Measurements from ENCODE around the gene JAG1. TPM values are rescaled to one million over a fixed set of nuclear protein-coding genes. Genes with fewer than 3 reads are reported as not detected.
A peak's percentile ranks its signal among the peaks of the same experiment; 100 is the strongest.

JAG1 gene
- total RNA-seq, 3 donors from 2014 or later, result 87.1 to 104 (median 94.4) TPM

GRCh38 chr20:10696650-10697049, 22.9 kb upstream of the JAG1 start:
- no peak for TF ChIP-seq CTCF (IDR thresholded peaks at IDR 0.05)
- no peaks in the 10 kb centered on the region for H3K9me3 ChIP-seq
- intact Hi-C loops (cut with DNase I, micrococcal nuclease), result no loop called here
- no peak for DNase-seq
- ATAC-seq, result no peak
- no peak overlapping the region for H3K4me3 ChIP-seq
- H3K36me3 ChIP-seq (ENCODE audit: low read depth), result no peaks in the 10 kb centered on the region
- H3K4me1 ChIP-seq (ENCODE audit: low read depth), result peaks cover 8% of the 10 kb centered on the region

GRCh38 chr20:10689385-10689784, 15.6 kb upstream of the JAG1 start:
- Histone ChIP-seq H3K9me3 (no peaks in the 10 kb centered on the region), H3K36me3 (ENCODE audit: low read depth) (no peaks in the 10 kb centered on the region), H3K4me1 (ENCODE audit: low read depth) (peaks cover 6% of the 10 kb centered on the region), H3K4me3 (no peak overlapping the region)
- no peak for TF ChIP-seq CTCF (IDR thresholded peaks at IDR 0.05)
- ATAC-seq (peak; percentile 83), DNase-seq (no peak)
- intact Hi-C loops (cut with DNase I, micrococcal nuclease), result no loop called here

GRCh38 chr20:10687895-10688294, 14.1 kb upstream of the JAG1 start:
- Histone ChIP-seq H3K4me1 (ENCODE audit: low read depth) (peaks cover 6% of the 10 kb centered on the region), H3K36me3 (ENCODE audit: low read depth) (no peaks in the 10 kb centered on the region), H3K9me3 (no peaks in the 10 kb centered on the region), H3K4me3 (no peak overlapping the region)
- no peak for TF ChIP-seq CTCF (IDR thresholded peaks at IDR 0.05)
- intact Hi-C loops (cut with DNase I, micrococcal nuclease), result no loop called here
- ATAC-seq, result no peak
- no peak for DNase-seq

GRCh38 chr20:10686356-10687133, 12.7 kb upstream of the JAG1 start:
- H3K9me3 ChIP-seq, result no peaks in the 10 kb centered on the region
- H3K36me3 ChIP-seq (ENCODE audit: low read depth), result no peaks in the 10 kb centered on the region
- no peak for TF ChIP-seq CTCF (IDR thresholded peaks at IDR 0.05)
- H3K4me3 ChIP-seq, result no peak overlapping the region
- intact Hi-C loops (cut with DNase I, micrococcal nuclease), result no loop called here
- no peak for DNase-seq
- ATAC-seq, result no peak
- peaks cover 6% of the 10 kb centered on the region for H3K4me1 ChIP-seq (ENCODE audit: low read depth)

- ATAC-seq (no peak), DNase-seq (no peak)
- intact Hi-C loops (cut with DNase I, micrococcal nuclease), result no loop called here
- Histone ChIP-seq H3K36me3 (ENCODE audit: low read depth) (no peaks in the 10 kb centered on the region), H3K9me3 (no peaks in the 10 kb centered on the region), H3K4me3 (no peak overlapping the region), H3K4me1 (ENCODE audit: low read depth) (no peaks in the 10 kb centered on the region)
- TF ChIP-seq CTCF (IDR thresholded peaks at IDR 0.05), result no peak
Measured at GRCh38 chr20:10683537-10683936, 9.7 kb upstream of the JAG1 start.
